Transverse colon (tissue), 4 donors: Measurements from ENCODE around the gene CRISP2. TPM values are rescaled to one million over a fixed set of nuclear protein-coding genes. Genes with fewer than 3 reads are reported as not detected.

ENCODE experiments used
- DNase-seq: peaks from one replicate; pipeline ENCODE4 v3.0.0-alpha.2; 2019
- H3K27ac ChIP-seq, 4 donors: fragments of 200-600 bp; sonication (generic); 2 replicates each; pipeline ENCODE4 v1.5.1; 2016 to 2018; ENCODE audit warnings: inconsistent platforms in 4 of 4
- H3K27me3 ChIP-seq: fragments of 200-600 bp; sonication (generic); 2 replicates; pipeline ENCODE4 v1.5.1; 2017; ENCODE audit warnings: inconsistent platforms
- H3K36me3 ChIP-seq, 4 donors: fragments of 200-600 bp; sonication (generic); 2 replicates each; pipeline ENCODE4 v1.5.1; 2017 to 2019; ENCODE audit warnings: inconsistent platforms in 4 of 4
- H3K4me1 ChIP-seq, 4 donors: fragments of 200-600 bp; sonication (generic); 2 replicates each; pipeline ENCODE4 v1.5.1; 2017 to 2020; ENCODE audit warnings: inconsistent platforms in 4 of 4
- H3K4me3 ChIP-seq, 4 donors: fragments of 200-600 bp; sonication (generic); 1 replicate in 1 of 4; 2 replicates in 3 of 4; pipeline versions ENCODE4 v1.5.1 to v1.6.1; 2017 to 2019; ENCODE audit warnings: inconsistent platforms in 4 of 4
- H3K9me3 ChIP-seq, 2 donors: fragments of 200-600 bp; sonication (generic); 2 replicates each; pipeline ENCODE4 v1.5.1; 2017 to 2019; ENCODE audit warnings: inconsistent platforms in 2 of 2
- EP300 ChIP-seq: sonication (generic); formaldehyde crosslinking; IDR thresholded peaks from one replicate; pipeline ENCODE4 v1.6.1; 2017; ENCODE audit warnings: antibody characterized with exemption, low read depth
- POLR2A ChIP-seq: fragments of 450-650 bp; IDR thresholded peaks from one replicate; pipeline ENCODE4 v1.6.1; 2016; ENCODE audit warnings: antibody characterized with exemption, mild to moderate bottlenecking, moderate library complexity
- POLR2AphosphoS5 ChIP-seq, 3 donors: sonication (generic); formaldehyde crosslinking; IDR thresholded peaks; one replicate each; pipeline ENCODE4 v1.6.1; 2016; ENCODE audit warnings: antibody characterized with exemption in 3 of 3
- whole genome bisulfite sequencing, 2 donors: methylation state at CpG; one replicate each; pipeline ENCODE4 v1.1.5; 2018; ENCODE audit warnings: low coverage in 1 of 2; 5-methylcytosine and 5-hydroxymethylcytosine counted together
- in situ Hi-C, 4 donors: fragments of 200-750 bp; cut with MboI; loops; one replicate each; pipeline versions ENCODE4 v1.15.0 to v1.15.1; 2017; ENCODE audit warnings: low sequenced_read_pairs in 3 of 4, low pct_ligation_motif_present in 1 of 4, low pct_unique_long_range_greater_than_20kb in 1 of 4
- intact Hi-C: fragments of 100-400 bp; cut with DNase I; formaldehyde crosslinking; loops from one replicate; pipeline ENCODE4 v1.15.1; 2023; ENCODE audit warnings: low total_unique reads
- total RNA-seq, 4 donors: library from RNA; depleted of rRNA; stranded (reverse); fragments of >200 nt; gene quantifications; one replicate each; pipeline ENCODE4 v1.1.0, GENCODE V29; 2016
- TF ChIP-seq, protein P1 (sequence below), 5 experiments: fragments of 200-600 bp in 3 of 5; fragments of 450-650 bp in 2 of 5; sonication (generic) in 3 of 5; IDR thresholded peaks; 1 replicate in 2 of 5; 2 replicates in 3 of 5; pipeline ENCODE4 v1.5.1; 2016 to 2017; ENCODE audit warnings: antibody characterized with exemption in 5 of 5, inconsistent platforms in 3 of 5, mild to moderate bottlenecking in 2 of 5, moderate library complexity in 1 of 5

Gene CRISP2, protein sequence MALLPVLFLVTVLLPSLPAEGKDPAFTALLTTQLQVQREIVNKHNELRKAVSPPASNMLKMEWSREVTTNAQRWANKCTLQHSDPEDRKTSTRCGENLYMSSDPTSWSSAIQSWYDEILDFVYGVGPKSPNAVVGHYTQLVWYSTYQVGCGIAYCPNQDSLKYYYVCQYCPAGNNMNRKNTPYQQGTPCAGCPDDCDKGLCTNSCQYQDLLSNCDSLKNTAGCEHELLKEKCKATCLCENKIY
- total RNA-seq: not detected

DNA sequence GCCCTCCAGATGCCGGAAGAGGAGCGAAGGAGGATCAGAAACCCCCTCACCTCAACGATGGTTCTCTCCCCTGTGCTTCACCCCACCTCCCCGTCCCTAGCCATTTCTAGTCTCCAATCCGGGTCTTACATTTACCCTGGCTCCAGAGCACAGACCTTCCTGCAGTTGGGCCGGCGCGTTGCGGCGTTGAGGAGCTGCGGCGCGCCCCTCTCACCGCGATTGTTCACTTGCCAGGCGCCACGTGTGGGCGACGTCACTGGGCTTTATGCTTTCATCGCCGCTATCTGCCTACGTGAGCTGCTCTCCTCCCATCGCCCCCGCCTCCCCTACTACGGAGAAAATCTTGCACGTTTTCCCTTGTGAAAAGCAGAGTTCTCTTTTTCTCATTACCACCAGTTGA lies at the start of gene CRISP2:
TSS of gene CRISP2 (minus strand) at position 198 of the 400 bp plus-strand sequence. CDS start 4,347 bp downstream, outside the sequence.
- TF ChIP-seq, protein P1, sequence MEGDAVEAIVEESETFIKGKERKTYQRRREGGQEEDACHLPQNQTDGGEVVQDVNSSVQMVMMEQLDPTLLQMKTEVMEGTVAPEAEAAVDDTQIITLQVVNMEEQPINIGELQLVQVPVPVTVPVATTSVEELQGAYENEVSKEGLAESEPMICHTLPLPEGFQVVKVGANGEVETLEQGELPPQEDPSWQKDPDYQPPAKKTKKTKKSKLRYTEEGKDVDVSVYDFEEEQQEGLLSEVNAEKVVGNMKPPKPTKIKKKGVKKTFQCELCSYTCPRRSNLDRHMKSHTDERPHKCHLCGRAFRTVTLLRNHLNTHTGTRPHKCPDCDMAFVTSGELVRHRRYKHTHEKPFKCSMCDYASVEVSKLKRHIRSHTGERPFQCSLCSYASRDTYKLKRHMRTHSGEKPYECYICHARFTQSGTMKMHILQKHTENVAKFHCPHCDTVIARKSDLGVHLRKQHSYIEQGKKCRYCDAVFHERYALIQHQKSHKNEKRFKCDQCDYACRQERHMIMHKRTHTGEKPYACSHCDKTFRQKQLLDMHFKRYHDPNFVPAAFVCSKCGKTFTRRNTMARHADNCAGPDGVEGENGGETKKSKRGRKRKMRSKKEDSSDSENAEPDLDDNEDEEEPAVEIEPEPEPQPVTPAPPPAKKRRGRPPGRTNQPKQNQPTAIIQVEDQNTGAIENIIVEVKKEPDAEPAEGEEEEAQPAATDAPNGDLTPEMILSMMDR (IDR thresholded peaks at IDR 0.05): no peak
- TF ChIP-seq EP300 (no peak), POLR2A (no peak), POLR2AphosphoS5 (IDR thresholded peaks at IDR 0.05) (no peak)
- no peak for DNase-seq
- no peaks in the 10 kb centered on the region for H3K9me3 ChIP-seq
- H3K27me3 ChIP-seq: no peaks in the 10 kb centered on the region
- WGBS, 2 donors: 44% methylated on average over 26 of the region's 26 CpGs; no CpG with 5 or more reads in 1 of the 2 donors
- H3K27ac ChIP-seq: no peak within 1 kb of the TSS
- intact Hi-C loops: no loop called here
- H3K36me3 ChIP-seq: no peaks in the 10 kb centered on the region
- no peak within 1 kb of the TSS for H3K4me3 ChIP-seq
- in situ Hi-C loops: no loop called here
- no peaks in the 10 kb centered on the region for H3K4me1 ChIP-seq

DNA sequence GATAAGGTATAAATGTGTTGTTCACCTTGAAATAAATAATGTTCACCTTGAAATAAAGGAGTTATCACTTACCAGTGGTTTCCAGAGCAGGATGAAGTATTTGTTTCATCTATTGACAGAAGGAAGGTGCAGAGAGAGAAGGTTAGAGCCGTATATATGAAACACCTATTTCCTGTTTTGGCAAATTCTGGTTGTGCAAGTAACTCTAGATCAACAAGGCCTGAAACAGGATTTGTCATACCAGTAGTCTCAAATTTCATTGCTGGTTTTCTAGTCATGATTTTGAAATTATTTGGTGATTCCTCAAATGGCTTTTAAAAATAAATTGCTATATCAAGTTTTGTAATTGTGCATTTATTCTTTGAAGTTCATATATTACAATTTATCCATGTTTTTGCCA lies 30.9 kb upstream of the CRISP2 start, which contains the start of gene CRISP3:
TSS of gene CRISP3 (minus strand) at position 130 of the 400 bp plus-strand sequence. CDS start at position 109, 21 bp downstream.
- TF ChIP-seq POLR2A (no peak), POLR2AphosphoS5 (IDR thresholded peaks at IDR 0.05) (no peak), EP300 (no peak)
- TF ChIP-seq, protein P1 (IDR thresholded peaks at IDR 0.05): no peak
- Histone ChIP-seq H3K4me3 (no peak within 1 kb of the TSS), H3K27ac (no peak within 1 kb of the TSS), H3K4me1 (no peaks in the 10 kb centered on the region), H3K27me3 (no peaks in the 10 kb centered on the region), H3K9me3 (no peaks in the 10 kb centered on the region), H3K36me3 (no peaks in the 10 kb centered on the region)
- WGBS, 2 donors: 20 to 27% methylated on average over 1 of the region's 1 CpG
- no peak for DNase-seq
- intact Hi-C loops (no loop called here), in situ Hi-C loops (no loop called here)

DNA sequence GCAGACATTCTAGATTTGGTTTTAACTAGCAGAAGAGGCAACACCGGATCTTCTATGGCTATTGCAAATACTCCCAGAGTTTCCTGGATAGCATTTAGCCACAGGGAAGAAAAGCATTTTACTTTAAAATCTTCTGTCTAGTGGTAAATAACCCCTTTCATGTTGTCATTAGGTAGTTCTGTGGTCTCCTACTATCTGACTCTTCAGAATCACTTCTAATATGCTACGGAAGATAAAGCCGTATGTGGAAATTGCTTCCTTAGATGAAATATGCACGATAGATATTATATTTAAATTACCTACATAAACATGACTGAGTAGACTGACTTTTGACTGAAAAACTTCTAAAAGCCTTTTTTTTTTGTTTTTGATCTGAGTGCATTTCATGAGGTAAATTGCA lies 30.1 kb upstream of the CRISP2 start:
- Histone ChIP-seq H3K9me3 (no peaks in the 10 kb centered on the region), H3K4me1 (no peaks in the 10 kb centered on the region), H3K36me3 (no peaks in the 10 kb centered on the region), H3K27ac (no peak overlapping the region), H3K27me3 (no peaks in the 10 kb centered on the region), H3K4me3 (no peak overlapping the region)
- in situ Hi-C loops (no loop called here), intact Hi-C loops (no loop called here)
- no peak for DNase-seq
- TF ChIP-seq, protein P1 (IDR thresholded peaks at IDR 0.05): no peak
- TF ChIP-seq POLR2AphosphoS5 (IDR thresholded peaks at IDR 0.05): no peak
- TF ChIP-seq EP300: no peak
- no peak for TF ChIP-seq POLR2A
- 87 to 92% methylated on average over 4 of the region's 4 CpGs for WGBS, 2 donors

DNA sequence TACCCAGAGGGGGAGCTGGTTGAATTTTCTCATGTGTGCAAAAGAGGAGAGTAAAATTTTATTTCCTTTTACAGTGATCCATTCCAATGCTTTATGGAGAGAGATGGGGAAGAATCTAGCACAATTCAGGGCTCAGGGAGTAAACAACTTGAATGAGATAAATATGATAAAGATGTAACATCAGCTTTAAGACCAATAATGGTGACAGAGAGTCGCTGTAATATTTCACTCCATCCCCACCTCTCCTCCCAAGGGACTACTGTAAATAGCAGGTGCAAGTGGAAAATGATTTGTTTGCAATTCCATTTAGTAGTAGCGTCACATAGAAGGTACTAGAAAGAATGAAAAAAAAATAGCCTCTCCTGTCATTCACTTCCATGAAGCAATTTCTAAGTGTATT lies 26.1 kb upstream of the CRISP2 start:
- no peaks in the 10 kb centered on the region for H3K36me3 ChIP-seq
- no peak for TF ChIP-seq POLR2A
- TF ChIP-seq EP300: no peak
- TF ChIP-seq, protein P1 (IDR thresholded peaks at IDR 0.05): no peak
- no peak for TF ChIP-seq POLR2AphosphoS5 (IDR thresholded peaks at IDR 0.05)
- in situ Hi-C loops: no loop called here
- H3K4me1 ChIP-seq: no peaks in the 10 kb centered on the region
- no peak overlapping the region for H3K4me3 ChIP-seq
- H3K9me3 ChIP-seq: no peaks in the 10 kb centered on the region
- H3K27me3 ChIP-seq: no peaks in the 10 kb centered on the region
- no peak overlapping the region for H3K27ac ChIP-seq
- intact Hi-C loops: no loop called here
- DNase-seq: no peak
- WGBS, 2 donors: 32 to 65% methylated on average over 2 of the region's 2 CpGs
